MM.1S (cell line): ENCODE measurements around the gene MAML3.

Experiments
- DNase-seq: peaks from one replicate; pipeline ENCODE4 v3.0.0-alpha.2; 2015
- H2AFZ ChIP-seq: fragments of 300-600 bp; sonication (generic); 2 replicates; pipeline ENCODE4 v1.6.0; 2016; ENCODE audit warnings: antibody characterized with exemption, low read length
- H3F3A ChIP-seq: fragments of 300-600 bp; sonication (generic); 2 replicates; pipeline ENCODE4 v1.6.1; 2016; ENCODE audit warnings: mild to moderate bottlenecking, antibody characterized with exemption, low read length, moderate library complexity, mixed read lengths; ENCODE audit not compliant: insufficient read depth
- H3K27ac ChIP-seq: fragments of 300-600 bp; sonication (generic); 2 replicates; pipeline ENCODE4 v1.5.1; 2016; ENCODE audit warnings: mild to moderate bottlenecking, low read length
- H3K27me3 ChIP-seq: fragments of 300-600 bp; sonication (generic); replicated peaks from 2 replicates; pipeline ENCODE4 v1.6.0; 2016; ENCODE audit warnings: low read length; ENCODE audit not compliant: insufficient read depth
- H3K36me3 ChIP-seq: fragments of 300-600 bp; sonication (generic); replicated peaks from 2 replicates; pipeline ENCODE4 v1.6.1; 2016; ENCODE audit warnings: mild to moderate bottlenecking, low read length, mixed read lengths; ENCODE audit not compliant: insufficient read depth
- H3K4me1 ChIP-seq: fragments of 300-600 bp; sonication (generic); 2 replicates; pipeline ENCODE4 v1.6.1; 2016; ENCODE audit warnings: low read length, mixed read lengths
- H3K4me2 ChIP-seq: fragments of 300-600 bp; sonication (generic); 2 replicates; pipeline ENCODE4 v1.6.0; 2016; ENCODE audit warnings: low read depth, low read length
- H3K4me3 ChIP-seq: fragments of 300-600 bp; sonication (generic); 2 replicates; pipeline ENCODE4 v1.5.1; 2016; ENCODE audit warnings: low read length, mixed read lengths
- H3K79me2 ChIP-seq: fragments of 300-600 bp; sonication (generic); 2 replicates; pipeline ENCODE4 v1.6.1; 2016; ENCODE audit warnings: mixed run types, low read length, mixed read lengths
- H3K9ac ChIP-seq: fragments of 300-600 bp; sonication (generic); 2 replicates; pipeline ENCODE4 v1.6.1; 2016; ENCODE audit warnings: low read length, mixed read lengths
- H3K9me2 ChIP-seq: fragments of 300-600 bp; sonication (generic); replicated peaks from 2 replicates; pipeline ENCODE4 v1.6.1; 2016; ENCODE audit warnings: mild to moderate bottlenecking, low read length, mixed read lengths; ENCODE audit not compliant: insufficient read depth
- H3K9me3 ChIP-seq: fragments of 300-600 bp; sonication (generic); replicated peaks from 2 replicates; pipeline ENCODE4 v1.6.1; 2016; ENCODE audit warnings: mild to moderate bottlenecking, low read length, mixed read lengths; ENCODE audit not compliant: insufficient read depth
- H4K20me1 ChIP-seq: fragments of 300-600 bp; sonication (generic); 2 replicates; pipeline ENCODE4 v1.6.1; 2016; ENCODE audit warnings: mild to moderate bottlenecking, low read length, moderate library complexity, mixed read lengths; ENCODE audit not compliant: insufficient read depth
- EZH2 ChIP-seq: fragments of 300-600 bp; sonication (generic); optimal IDR thresholded peaks from 2 replicates; pipeline ENCODE3; 2017; ENCODE audit warnings: low read depth, mild to moderate bottlenecking, antibody characterized with exemption, low read length, mixed read lengths
- EZH2phosphoT487 ChIP-seq: fragments of 300-600 bp; sonication (generic); IDR thresholded peaks from 2 replicates; pipeline ENCODE4 v1.6.1; 2018; ENCODE audit warnings: antibody characterized with exemption, low read length
- TF ChIP-seq, protein P1 (sequence below): fragments of 300-600 bp; sonication (generic); IDR thresholded peaks from 2 replicates; pipeline ENCODE4 v1.5.1; 2016; ENCODE audit warnings: antibody characterized with exemption, low read length, mixed read lengths

MAML3 gene

GRCh38 chr4:140069066-140069465 lies 84.9 kb downstream of the MAML3 start:
- H3K9me2 ChIP-seq, result no peaks in the 10 kb centered on the region
- no peak overlapping the region for H3K9ac ChIP-seq
- H2AFZ ChIP-seq, result no peak overlapping the region
- DNase-seq, result no peak
- H3K36me3 ChIP-seq, result no peaks in the 10 kb centered on the region
- H3K79me2 ChIP-seq, result no peaks in the 10 kb centered on the region
- H3K9me3 ChIP-seq, result no peaks in the 10 kb centered on the region
- no peak for TF ChIP-seq EZH2phosphoT487
- TF ChIP-seq, protein P1, sequence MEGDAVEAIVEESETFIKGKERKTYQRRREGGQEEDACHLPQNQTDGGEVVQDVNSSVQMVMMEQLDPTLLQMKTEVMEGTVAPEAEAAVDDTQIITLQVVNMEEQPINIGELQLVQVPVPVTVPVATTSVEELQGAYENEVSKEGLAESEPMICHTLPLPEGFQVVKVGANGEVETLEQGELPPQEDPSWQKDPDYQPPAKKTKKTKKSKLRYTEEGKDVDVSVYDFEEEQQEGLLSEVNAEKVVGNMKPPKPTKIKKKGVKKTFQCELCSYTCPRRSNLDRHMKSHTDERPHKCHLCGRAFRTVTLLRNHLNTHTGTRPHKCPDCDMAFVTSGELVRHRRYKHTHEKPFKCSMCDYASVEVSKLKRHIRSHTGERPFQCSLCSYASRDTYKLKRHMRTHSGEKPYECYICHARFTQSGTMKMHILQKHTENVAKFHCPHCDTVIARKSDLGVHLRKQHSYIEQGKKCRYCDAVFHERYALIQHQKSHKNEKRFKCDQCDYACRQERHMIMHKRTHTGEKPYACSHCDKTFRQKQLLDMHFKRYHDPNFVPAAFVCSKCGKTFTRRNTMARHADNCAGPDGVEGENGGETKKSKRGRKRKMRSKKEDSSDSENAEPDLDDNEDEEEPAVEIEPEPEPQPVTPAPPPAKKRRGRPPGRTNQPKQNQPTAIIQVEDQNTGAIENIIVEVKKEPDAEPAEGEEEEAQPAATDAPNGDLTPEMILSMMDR, result no peak
- TF ChIP-seq EZH2, result no peak
- H3K4me3 ChIP-seq, result no peak overlapping the region
- H3K4me2 ChIP-seq, result no peak overlapping the region
- H3K27ac ChIP-seq, result no peak overlapping the region
- H3K4me1 ChIP-seq, result no peaks in the 10 kb centered on the region
- H4K20me1 ChIP-seq, result no peaks in the 10 kb centered on the region
- H3F3A ChIP-seq, result no peaks in the 10 kb centered on the region
- no peaks in the 10 kb centered on the region for H3K27me3 ChIP-seq

DNA sequence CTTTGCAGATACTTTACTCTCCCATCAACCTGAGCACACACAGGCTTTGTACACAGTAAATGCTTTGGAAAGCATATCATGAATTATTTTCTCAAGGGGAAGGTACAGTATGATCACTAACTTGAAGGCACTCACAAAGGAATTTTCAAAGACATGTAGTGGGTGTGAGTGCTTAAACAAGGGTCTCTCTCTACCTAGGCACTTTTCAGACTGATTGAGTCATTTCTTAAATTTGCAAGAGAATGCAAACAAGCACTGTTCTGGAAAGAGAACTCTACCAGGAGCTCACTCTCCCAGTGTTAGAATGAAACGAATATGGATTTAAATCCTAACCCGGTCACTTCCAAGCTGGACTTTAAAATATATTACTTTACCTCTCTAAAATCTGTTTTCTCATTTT lies 85.7 kb downstream of the MAML3 start:
- Histone ChIP-seq H3K4me1 (no peaks in the 10 kb centered on the region), H3K9me3 (no peaks in the 10 kb centered on the region), H3K27me3 (no peaks in the 10 kb centered on the region), H3K36me3 (no peaks in the 10 kb centered on the region), H2AFZ (no peak overlapping the region), H3K9me2 (no peaks in the 10 kb centered on the region), H3F3A (no peaks in the 10 kb centered on the region), H3K4me3 (no peak overlapping the region), H3K79me2 (no peaks in the 10 kb centered on the region), H4K20me1 (no peaks in the 10 kb centered on the region), H3K27ac (no peak overlapping the region), H3K9ac (no peak overlapping the region), H3K4me2 (no peak overlapping the region)
- TF ChIP-seq EZH2 (no peak), EZH2phosphoT487 (no peak)
- TF ChIP-seq, protein P1, result no peak
- DNase-seq, result no peak

DNA sequence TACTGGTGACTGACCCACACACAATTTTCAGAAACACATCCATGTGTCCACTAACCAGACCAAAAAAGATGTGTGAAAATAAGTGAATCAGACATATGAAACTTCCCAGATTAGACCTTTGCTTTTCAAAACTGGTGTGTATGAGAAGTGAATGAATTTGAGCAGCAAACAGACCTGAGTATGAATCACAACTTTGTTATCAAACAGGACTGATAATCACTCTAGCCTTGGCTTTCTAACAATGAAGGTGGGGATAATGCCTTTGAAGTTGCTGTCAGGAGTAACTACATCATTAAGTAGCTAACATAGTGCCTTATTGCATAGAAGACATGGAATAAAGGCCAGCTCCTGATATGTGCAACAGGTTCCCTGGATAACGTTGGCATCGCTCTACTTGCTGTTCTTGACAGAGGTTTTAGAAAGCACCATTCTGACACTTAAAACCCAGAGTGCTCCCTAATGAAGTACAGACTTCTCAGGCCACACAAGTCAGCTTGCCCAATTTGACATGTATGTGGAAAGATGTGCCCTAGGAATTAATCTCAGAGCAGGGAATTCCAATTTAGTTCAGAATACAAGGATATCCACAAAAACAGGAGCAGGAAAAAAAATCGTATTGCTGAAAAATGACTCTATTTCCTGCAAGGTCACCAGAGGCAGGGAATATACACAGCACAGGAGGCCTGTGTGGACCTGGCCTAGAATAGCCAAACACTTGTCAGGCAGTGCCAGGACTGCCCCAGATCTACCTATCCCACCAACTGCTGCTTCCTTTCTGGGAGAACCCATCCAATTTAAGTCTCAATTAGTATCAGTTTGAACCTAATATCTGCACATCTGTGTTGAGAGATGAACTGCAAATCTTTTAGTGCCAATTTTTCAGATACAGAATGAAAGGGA lies 87.7 kb downstream of the MAML3 start:
- H3K27me3 ChIP-seq, result no peaks in the 10 kb centered on the region
- no peaks in the 10 kb centered on the region for H3K9me2 ChIP-seq
- no peaks in the 10 kb centered on the region for H3K79me2 ChIP-seq
- H3K36me3 ChIP-seq, result no peaks in the 10 kb centered on the region
- H3F3A ChIP-seq, result no peaks in the 10 kb centered on the region
- H2AFZ ChIP-seq, result no peak overlapping the region
- no peak overlapping the region for H3K4me3 ChIP-seq
- H3K9ac ChIP-seq, result no peak overlapping the region
- H4K20me1 ChIP-seq, result no peaks in the 10 kb centered on the region
- no peak for TF ChIP-seq EZH2
- TF ChIP-seq, protein P1, result no peak
- no peak for TF ChIP-seq EZH2phosphoT487
- H3K4me2 ChIP-seq, result no peak overlapping the region
- H3K4me1 ChIP-seq, result no peaks in the 10 kb centered on the region
- no peak overlapping the region for H3K27ac ChIP-seq
- DNase-seq, result no peak
- H3K9me3 ChIP-seq, result no peaks in the 10 kb centered on the region
